ENCODE measurements around the gene POMZP3.
"Not testable (repeated sequence)": the region's sequence is repeated elsewhere in the genome, so short reads cannot be mapped to it uniquely, and the experiment has no call there.

POMZP3 gene

DNA sequence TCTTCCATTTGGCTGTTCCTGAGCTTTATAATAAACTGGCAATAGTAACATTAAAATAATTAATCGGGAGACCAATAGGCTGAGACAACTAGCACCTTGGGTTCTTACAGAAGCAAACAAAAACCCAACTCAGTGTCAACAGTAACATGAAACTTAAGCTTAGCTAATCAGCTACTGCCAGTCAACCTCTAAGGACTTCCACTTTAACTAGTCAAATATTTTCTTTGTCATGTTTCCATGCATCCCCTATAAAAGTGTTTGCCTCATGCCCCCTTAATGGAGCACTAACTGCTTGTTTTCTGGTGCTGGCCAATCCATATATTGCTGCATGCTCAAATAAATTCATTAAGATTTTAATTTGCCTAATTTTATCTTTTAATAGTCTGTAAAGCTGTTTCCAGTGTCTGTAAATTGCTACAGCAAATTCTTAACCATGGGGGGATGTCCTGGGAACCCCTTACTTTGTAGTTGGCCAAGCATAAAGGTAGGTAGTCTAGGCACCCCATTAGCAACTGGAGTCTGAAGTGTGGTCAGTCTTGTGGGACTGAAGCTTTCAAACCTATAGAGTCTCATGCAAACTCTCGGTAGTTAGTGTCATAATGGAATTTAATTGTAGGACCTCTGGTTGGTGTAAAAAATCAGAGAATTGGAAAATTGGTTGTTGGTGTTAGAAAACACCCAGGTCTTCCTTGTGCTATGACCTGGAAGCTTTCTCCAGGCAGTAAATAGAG is 40.3 kb downstream of the POMZP3 start:
- peak; percentile 66 for DNase-seq

DNA sequence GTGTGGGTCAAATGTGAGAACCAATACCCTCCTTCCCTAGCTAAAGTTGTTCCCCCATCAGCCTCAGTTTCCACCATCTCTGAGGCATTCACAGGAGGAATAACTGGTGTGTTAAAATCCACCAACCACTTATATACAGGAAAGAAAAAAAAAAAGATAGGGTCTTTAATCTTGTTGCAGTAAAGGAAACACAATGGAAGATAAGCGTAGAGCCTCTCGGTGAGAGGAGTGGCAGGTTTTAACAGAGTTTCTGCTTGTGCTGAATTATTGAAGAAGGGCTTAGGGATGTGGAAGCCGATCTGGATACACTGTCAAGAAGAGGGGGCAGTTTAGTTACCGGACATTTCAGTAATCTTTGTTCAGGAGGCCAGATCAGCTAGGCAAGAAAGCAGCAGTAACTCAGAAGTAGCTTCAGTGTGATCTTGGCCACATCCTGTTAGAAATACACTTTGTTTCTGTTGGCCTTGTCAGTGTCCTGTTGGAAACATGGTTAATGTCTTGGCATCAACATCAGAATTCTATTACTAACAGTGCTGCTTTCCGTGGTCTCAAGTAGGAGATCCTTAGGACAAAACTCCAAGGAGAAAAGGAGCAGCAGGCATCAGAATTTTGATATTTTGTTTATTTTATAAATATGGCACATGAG is 43.3 kb downstream of the POMZP3 start:
- not testable (repeated sequence) for DNase-seq

DNA sequence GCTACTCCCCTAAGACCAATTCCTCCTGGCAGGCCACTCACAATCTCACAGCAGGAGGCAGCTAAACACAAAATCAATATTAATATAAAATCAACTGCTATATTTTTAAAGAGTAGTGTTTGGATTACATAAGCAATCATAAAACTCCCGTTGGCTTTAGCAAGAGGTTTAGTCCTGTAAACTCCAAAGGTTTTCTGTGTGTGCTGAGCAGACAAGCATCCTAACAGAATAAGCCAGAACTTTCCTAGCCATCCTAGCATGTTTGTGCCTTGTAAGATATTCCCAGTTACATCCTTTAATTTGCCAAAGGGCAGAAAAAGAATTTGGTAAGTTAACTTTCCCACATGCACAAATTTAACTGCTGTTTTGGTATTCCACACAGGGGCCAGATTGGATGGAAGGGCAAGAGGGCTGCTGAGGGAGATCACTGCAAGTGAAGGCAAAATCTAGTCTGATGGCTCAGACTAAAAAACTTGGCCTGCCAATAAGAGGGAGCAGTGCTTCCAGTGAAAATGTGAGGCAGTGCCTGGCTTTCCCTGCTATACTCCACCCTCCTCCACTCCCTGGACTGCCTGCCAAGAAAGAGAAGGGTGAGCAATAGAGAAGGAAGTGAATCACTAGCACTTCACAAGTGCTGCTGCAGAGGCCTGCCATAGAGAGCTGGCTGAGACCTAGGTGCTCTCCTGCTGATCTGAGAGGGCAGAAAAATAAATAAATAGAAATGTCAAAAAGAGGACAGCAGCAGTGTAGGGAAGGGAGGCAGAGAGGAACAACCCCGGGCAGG is 44.0 kb downstream of the POMZP3 start:
- DNase-seq = not testable (repeated sequence)

DNA sequence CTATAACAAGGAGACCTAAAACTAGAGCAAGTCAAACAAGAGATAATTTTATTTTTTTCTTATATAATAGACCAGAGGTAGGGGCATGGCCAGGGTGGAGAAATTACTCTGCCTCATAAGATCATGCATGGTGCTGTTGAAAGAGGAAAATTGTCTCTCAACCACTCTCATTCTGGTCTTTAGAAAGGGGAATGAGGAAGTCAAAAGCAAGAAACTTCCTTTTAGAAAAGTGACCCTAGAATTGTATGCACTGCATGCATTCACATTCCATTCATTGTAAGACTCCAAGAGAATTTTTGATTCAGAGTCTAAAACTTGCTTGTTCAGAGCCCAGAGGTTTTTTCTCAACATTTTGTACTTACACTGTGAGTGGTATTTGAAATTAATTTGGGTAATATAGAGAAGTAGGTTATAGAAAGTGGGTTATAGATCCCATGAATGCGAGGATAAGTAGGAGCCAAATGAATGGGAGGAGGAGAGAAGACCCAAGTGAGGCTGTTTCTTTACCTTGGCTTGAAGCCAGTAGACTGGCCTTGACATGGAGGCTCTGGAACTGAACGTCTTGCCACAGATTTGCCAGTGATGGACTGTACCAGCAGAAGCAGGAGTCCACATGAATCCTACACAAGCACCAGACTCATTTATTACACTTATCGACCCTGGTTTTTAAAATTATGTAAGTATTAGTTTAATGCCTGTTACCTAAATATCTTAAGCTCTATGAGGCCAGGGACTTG is 51.0 kb downstream of the POMZP3 start:
- not testable (repeated sequence) for DNase-seq

DNA sequence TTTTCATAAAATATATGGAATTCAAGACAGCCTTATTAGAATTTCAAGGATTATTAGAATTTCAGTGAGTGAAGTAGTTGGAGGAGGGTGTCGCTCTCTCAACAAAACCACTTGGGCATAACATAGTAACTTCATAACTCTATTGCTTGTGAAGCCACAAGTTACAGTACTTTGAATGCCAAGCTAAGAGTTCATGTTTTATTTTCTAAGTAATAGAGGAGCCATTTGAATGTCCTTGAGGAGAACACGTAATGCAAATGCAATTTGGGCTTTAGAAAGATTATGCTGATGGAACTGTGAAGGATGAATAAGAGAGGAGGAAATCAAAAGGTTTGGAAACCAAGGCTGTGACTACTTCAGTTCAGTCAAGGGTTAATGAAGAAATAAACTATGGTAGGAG is 51.6 kb downstream of the POMZP3 start:
- DNase-seq = not testable (repeated sequence)

DNA sequence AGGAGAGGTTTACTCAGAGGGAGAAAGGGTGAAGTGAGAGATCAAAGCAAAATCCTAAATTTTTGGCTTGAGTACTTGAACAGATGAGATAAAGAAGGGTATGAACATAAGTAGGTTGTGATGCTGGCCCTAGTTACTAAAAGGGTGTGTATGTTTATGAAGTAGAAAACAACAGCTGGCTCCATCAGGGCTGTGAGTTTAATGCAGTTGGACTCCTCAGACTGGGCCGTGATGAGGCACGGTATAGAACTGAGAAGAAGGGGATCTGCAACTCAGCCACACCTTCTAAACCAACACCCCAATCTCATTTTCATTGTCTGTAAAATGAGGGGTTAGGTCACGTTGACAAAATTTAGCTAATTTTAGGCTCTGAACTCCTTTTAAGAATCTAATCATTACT is 54.8 kb downstream of the POMZP3 start:
- not testable (repeated sequence) for DNase-seq

DNA sequence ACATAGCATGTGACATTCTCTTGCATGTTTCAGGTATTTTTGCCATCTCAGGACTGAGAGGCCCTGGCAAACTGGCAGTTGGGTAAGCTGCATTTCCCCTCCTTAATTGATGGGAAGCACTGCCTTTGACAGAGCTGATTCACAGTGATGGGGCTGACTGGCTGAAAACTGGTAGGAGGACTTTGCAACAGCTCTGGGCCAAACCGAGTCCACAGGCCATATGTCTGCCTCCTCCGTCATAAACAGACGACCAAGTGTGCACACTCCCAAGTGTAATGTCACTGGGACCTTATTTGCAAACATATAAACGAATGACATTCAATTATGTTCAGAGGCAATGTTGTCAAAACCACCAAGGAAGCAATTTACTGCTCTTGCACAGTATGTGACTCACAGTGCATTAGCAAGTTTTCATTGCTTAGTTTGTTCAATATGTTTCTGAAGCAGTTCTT is 56.7 kb downstream of the POMZP3 start:
- DNase-seq = not testable (repeated sequence)

DNA sequence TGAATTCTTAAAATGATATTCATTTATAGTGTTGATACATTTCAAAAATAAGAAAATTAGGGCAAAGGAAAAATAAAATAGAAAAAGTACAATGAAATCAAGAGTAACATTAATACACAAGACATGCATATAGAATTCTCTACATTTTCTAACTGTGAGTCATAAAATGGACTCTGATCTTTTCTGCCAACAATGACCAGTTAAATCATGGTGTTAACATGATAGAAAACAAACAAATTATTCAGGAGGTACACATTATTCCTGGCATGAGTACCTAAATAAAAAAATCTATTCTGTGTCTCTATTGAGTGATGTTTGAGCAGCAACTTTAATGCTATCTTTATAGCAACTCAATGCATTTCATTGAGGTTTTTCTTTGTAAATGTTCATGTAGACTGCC is 58.3 kb downstream of the POMZP3 start:
- not testable (repeated sequence) for DNase-seq

DNA sequence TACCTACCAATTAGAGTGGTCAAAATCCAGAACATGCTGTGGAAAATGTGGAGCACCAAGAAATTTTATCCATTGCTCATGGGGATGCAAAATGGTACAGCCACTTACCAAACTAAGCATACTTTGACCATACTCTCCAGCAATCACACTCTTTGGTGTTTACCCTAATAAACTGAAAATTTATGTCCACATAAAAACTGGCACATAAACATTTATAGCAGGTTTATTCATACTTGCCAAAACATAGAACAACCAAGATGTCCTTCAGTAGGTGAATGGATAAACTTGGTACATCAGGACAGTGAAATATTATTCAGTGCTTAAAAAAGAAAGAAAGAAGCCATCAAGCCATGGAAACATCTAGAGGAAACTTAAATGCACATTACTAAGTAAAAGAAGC is 59.3 kb downstream of the POMZP3 start:
- not testable (repeated sequence) for DNase-seq

DNA sequence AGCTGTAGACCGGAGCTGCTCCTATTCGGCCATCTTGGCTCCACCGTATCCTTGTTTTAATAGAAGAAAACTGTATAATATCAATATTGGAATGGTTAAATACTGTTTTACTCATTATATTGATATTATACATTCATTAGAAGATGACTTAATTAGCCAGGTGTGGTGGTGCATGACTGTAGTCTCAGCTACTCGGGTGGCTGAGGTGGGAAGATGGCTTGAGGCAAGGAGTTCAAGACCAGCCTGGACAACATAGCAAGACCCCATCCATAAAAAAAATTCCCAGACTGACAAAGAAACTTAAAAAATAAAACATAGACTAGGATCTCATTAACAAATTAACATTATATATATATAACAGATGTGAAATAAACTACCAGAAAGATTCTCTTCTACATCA is 59.8 kb downstream of the POMZP3 start:
- DNase-seq = not testable (repeated sequence)

DNA sequence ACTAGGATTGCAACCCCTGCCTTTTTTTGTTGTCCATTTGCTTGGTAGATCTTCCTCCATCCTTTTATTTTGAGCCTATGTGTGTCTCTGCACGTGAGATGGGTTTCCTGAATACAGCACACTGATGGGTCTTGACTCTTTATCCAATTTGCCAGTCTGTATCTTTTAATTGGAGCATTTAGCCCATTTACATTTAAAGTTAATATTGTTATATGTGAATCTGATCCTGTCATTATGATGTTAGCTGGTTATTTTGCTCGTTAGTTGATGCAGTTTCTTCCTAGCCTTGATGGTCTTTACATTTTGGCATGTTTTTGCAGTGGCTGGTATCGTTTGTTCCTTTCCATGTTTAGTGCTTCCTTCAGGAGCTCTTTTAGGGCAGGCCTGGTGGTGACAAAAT is 62.1 kb downstream of the POMZP3 start:
- not testable (repeated sequence) for DNase-seq

DNA sequence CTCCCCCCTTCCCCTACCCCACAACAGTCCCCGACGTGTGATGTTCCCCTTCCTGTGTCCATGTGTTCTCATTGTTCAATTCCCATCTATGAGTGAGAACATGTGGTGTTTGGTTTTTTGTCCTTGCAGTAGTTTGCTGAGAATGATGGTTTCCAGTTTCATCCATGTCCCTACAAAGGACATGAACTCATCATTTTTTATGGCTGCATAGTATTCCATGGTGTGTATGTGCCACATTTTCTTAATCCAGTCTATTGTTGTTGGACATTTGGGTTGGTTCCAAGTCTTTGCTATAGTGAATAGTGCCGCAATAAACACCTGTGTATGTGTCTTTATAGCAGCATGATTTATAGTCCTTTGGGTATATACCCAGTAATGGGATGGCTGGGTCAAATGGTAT is 65.7 kb downstream of the POMZP3 start:
- DNase-seq = not testable (repeated sequence)

DNA sequence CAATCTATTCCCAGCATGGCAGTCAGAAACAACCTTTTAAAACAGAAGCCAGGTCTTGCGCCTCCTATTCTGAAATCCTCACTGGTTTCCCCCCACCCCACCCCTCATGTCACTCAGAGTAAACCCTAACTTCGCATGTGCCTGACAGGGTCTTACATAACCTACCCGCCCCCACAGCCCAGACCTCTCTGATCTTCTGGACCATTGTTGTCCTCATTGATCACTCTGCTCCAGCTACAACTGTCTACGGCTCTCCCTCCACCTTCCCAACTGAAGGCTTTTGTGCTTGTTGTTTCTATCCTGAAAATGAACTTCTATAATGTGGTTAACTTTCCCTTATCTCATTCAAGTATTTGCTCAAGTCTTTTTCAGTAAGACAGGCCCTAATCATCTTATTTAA is 66.9 kb downstream of the POMZP3 start:
- DNase-seq = not testable (repeated sequence)

Measured in NCI-H146 (cell line).